MCF 10A (cell line): Measurements from ENCODE around the gene PDIA5. TPM values are rescaled to one million over a fixed set of nuclear protein-coding genes. Genes with fewer than 3 reads are reported as not detected.

Experiments
- BruUV-seq: library from RNA; stranded (reverse); fragments of 400-500 nt; replicated peaks from 2 replicates; lab custom pipeline; 2021; lab: Mats Ljungman, UMichigan
- CTCF ChIA-PET: fragments of 300-600 bp; sonication (Branson Sonifier 250); formaldehyde crosslinking; extraction: SDS; loops from one replicate; lab custom pipeline; 2021; ENCODE audit warnings: antibody characterized with exemption, inconsistent platforms; lab: Yijun Ruan, JAX
- POLR2A ChIA-PET: fragments of 300-600, 350-650 bp; sonication (Branson Sonifier 250); formaldehyde crosslinking; extraction: SDS; loops from one replicate; lab custom pipeline; 2020; ENCODE audit warnings: antibody characterized with exemption, inconsistent platforms; lab: Yijun Ruan, JAX
- DNase-seq: peaks from one replicate; pipeline ENCODE4 v3.0.0-alpha.2; 2018; ENCODE audit not compliant: unreplicated experiment
- H3K27ac Mint-ChIP-seq: one replicate; pipeline ENCODE4 v1.8.0; 2022; ENCODE audit warnings: mild to moderate bottlenecking, low read depth, mixed read lengths; ENCODE audit not compliant: unreplicated experiment
- H3K27me3 Mint-ChIP-seq: one replicate; pipeline ENCODE4 v1.8.0; 2022; ENCODE audit warnings: mixed read lengths; ENCODE audit not compliant: insufficient read depth, unreplicated experiment
- H3K36me3 Mint-ChIP-seq: one replicate; pipeline ENCODE4 v1.8.0; 2022; ENCODE audit warnings: mild to moderate bottlenecking, moderate library complexity, mixed read lengths; ENCODE audit not compliant: insufficient read depth, unreplicated experiment
- H3K4me1 Mint-ChIP-seq: one replicate; pipeline ENCODE4 v1.8.0; 2022; ENCODE audit warnings: mixed read lengths; ENCODE audit not compliant: insufficient read depth, unreplicated experiment
- H3K4me3 Mint-ChIP-seq: one replicate; pipeline ENCODE4 v1.8.0; 2022; ENCODE audit warnings: mild to moderate bottlenecking, moderate library complexity, mixed read lengths; ENCODE audit not compliant: unreplicated experiment
- H3K9me3 Mint-ChIP-seq: one replicate; pipeline ENCODE4 v1.8.0; 2022; ENCODE audit warnings: mixed read lengths; ENCODE audit not compliant: unreplicated experiment
- intact Hi-C: fragments of 100-400 bp; cut with micrococcal nuclease; formaldehyde crosslinking; loops from 2 replicates; pipeline ENCODE4 v1.14.1; 2022
- total RNA-seq: library from RNA; stranded (reverse); gene quantifications from 2 replicates; pipeline ENCODE4 v1.2.3, GENCODE V29; 2022
- TF ChIP-seq, protein P1 (sequence below): fragments of 200-600 bp; IDR thresholded peaks from one replicate; pipeline ENCODE4 v1.8.0; 2022; ENCODE audit warnings: antibody characterized with exemption, mild to moderate bottlenecking; ENCODE audit not compliant: unreplicated experiment

PDIA5 gene
- total RNA-seq, 1 experiment from 2014 or later, result 47.7 TPM

DNA sequence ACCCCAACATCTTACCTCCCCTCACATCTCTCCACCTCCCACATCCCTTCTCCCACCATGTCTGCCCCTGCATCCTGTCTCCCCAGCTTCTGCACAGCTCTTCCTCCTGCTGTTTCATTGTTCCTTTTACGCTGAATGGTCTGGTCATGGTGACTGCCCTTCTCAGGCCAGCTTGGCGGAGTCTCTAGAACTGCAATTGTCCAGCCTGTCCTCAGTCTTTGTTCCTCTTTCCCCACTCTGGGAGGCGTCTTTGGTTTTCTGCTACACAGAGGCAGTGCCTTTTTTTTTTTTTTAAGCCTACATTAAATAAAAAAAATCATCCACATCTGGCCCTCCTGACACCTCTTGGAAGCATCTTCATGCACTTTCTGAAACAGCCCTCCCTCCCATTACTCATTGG lies 85.9 kb downstream of the PDIA5 start:
- Mint-ChIP-seq H3K36me3 (peaks cover 28% of the 10 kb centered on the region), H3K4me1 (no peaks in the 10 kb centered on the region), H3K4me3 (no peak overlapping the region), H3K27ac (no peak overlapping the region), H3K9me3 (no peaks in the 10 kb centered on the region), H3K27me3 (no peaks in the 10 kb centered on the region)
- TF ChIP-seq, protein P1, sequence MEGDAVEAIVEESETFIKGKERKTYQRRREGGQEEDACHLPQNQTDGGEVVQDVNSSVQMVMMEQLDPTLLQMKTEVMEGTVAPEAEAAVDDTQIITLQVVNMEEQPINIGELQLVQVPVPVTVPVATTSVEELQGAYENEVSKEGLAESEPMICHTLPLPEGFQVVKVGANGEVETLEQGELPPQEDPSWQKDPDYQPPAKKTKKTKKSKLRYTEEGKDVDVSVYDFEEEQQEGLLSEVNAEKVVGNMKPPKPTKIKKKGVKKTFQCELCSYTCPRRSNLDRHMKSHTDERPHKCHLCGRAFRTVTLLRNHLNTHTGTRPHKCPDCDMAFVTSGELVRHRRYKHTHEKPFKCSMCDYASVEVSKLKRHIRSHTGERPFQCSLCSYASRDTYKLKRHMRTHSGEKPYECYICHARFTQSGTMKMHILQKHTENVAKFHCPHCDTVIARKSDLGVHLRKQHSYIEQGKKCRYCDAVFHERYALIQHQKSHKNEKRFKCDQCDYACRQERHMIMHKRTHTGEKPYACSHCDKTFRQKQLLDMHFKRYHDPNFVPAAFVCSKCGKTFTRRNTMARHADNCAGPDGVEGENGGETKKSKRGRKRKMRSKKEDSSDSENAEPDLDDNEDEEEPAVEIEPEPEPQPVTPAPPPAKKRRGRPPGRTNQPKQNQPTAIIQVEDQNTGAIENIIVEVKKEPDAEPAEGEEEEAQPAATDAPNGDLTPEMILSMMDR, result no peak
- BruUV-seq, result no TSS peak
- intact Hi-C loops, result no loop called here
- CTCF ChIA-PET, result interaction anchor here (0.6 kb wide), 1 partner anchor 104 kb away, joined by 7 read pairs; no protein-coding TSS in a partner anchor
- DNase-seq, result no peak
- POLR2A ChIA-PET, result interaction anchor here (0.6 kb wide), 1 partner anchor 26 kb away, joined by 3 read pairs; no protein-coding TSS in a partner anchor

- no peaks in the 10 kb centered on the region for H3K4me1 Mint-ChIP-seq
- ChIA-PET CTCF (no interaction called here), POLR2A (interaction anchor here (0.6 kb wide), 1 partner anchor 11 kb away, joined by 3 read pairs; no protein-coding TSS in a partner anchor)
- H3K4me3 Mint-ChIP-seq, result no peak overlapping the region
- peaks cover 30% of the 10 kb centered on the region for H3K36me3 Mint-ChIP-seq
- TF ChIP-seq, protein P1, result no peak
- no peak overlapping the region for H3K27ac Mint-ChIP-seq
- H3K9me3 Mint-ChIP-seq, result no peaks in the 10 kb centered on the region
- BruUV-seq, result no TSS peak
- H3K27me3 Mint-ChIP-seq, result no peaks in the 10 kb centered on the region
- intact Hi-C loops, result no loop called here
- DNase-seq, result no peak
Observed at GRCh38 chr3:123153125-123154019, 86.5 kb downstream of the PDIA5 start.

GRCh38 chr3:123154020-123154985 lies 87.5 kb downstream of the PDIA5 start:
- CTCF ChIA-PET, result no interaction called here
- no peaks in the 10 kb centered on the region for H3K4me1 Mint-ChIP-seq
- BruUV-seq, result no TSS peak
- H3K9me3 Mint-ChIP-seq, result no peaks in the 10 kb centered on the region
- H3K27ac Mint-ChIP-seq, result no peak overlapping the region
- intact Hi-C loops, result no loop called here
- no peak overlapping the region for H3K4me3 Mint-ChIP-seq
- DNase-seq, result no peak
- H3K36me3 Mint-ChIP-seq, result peaks cover 21% of the 10 kb centered on the region
- POLR2A ChIA-PET, result interaction anchor here (0.6 kb wide), 1 partner anchor 385 kb away, joined by 4 read pairs; no protein-coding TSS in a partner anchor
- TF ChIP-seq, protein P1, result no peak
- H3K27me3 Mint-ChIP-seq, result no peaks in the 10 kb centered on the region
